ENCODE data around the gene CD2AP.
"Not testable (repeated sequence)": the region's sequence is repeated elsewhere in the genome, so short reads cannot be mapped to it uniquely, and the experiment has no call there.

CD2AP gene

GRCh38 chr6:47509937-47510336, 32.3 kb downstream of the CD2AP start:
- DNase-seq: no peak

DNA sequence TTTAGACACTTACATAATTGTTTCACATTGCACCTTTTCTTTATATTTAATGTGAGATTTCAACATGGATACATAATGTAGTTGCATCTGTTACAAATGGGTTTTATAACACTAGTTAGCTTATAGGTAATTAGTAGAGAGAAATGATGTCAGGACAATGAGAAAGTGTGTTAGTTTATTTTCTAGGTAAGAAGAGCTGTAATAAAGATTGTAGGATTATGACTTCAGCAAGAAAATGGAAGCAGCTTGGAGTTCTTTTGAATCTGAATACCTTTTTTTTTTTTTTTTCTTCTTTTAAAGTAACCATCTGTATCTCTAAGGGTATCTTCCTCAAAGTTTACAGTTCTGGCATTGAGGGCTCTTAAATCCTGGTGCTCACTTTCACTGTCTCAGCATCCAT, 35.3 kb downstream of the CD2AP start:
- no peak for DNase-seq

- no peak for DNase-seq
Measured at GRCh38 chr6:47519279-47519678, 41.7 kb downstream of the CD2AP start.

DNA sequence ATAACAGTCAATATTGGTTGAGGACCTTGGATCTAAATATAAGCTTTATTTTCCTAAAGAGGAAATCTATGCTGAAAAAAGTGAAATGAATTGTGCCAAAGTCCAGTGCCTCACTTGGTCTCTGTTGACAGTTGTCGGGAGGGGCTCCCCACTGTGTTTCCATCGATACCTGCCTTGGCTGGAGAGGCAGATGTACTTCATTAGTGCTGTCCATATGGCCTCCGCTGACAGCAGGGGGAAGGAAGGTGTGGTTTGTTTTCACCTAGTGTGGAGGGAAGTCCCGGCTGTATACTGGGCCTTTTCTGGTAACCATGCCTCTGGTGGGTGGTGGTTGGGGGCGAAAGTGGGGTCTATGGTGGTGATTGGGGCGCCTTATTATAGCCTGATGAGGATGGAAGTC, 42.7 kb downstream of the CD2AP start:
- no peak for DNase-seq

DNA sequence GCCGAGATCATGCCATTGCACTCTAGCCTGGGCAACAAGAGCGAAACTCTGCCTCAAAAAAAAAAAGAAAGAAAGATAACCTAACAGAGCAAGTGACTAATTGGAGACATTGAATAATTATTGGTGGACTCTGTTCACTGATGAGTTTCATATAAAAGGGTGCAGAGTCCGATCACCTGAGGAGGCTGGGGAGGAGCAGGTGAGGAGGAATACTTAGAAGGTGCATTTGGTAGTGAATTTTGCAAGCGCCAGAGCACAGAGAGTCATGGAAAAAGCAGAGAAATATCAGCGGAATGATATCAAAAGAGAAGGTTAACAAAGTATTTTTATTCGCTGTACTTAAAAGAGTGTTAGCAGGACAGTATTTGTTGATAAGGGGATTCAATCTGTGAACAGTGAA, 44.4 kb downstream of the CD2AP start:
- DNase-seq: no peak

GRCh38 chr6:47524136-47524845, 46.7 kb downstream of the CD2AP start:
- no peak for DNase-seq

DNA sequence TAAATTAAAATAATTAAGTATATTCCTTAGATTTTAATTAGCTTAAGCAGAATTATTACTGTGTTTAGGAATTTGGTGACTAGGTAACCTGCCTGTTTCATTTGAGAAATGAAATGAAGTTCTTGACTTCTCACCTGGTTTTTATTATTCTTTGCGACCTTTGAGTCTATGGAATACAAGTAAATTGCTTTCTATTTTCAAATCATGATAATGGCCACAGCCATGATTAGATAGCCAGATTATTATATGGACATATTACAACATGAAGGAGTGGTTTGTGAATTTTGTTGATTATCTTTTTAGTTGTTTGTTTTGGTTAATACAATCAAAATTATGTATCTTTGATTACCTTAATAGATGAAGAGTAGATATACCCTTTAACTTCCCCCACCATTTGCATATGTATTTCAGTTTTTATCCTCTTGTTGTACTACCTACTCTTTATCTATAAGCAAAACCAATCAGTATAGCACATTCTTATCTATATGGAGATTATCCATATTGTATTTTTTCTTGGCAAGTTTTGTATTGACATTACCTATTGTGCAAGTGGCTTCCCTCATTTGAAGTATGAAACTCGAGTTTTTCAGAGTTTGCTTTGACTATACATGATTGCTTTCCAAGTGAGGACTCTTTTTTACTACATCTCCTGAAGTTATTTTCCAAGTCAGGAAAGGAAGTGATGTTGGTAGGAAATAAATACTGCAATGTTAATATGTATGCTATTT, 47.9 kb downstream of the CD2AP start:
- no peak for DNase-seq

DNA sequence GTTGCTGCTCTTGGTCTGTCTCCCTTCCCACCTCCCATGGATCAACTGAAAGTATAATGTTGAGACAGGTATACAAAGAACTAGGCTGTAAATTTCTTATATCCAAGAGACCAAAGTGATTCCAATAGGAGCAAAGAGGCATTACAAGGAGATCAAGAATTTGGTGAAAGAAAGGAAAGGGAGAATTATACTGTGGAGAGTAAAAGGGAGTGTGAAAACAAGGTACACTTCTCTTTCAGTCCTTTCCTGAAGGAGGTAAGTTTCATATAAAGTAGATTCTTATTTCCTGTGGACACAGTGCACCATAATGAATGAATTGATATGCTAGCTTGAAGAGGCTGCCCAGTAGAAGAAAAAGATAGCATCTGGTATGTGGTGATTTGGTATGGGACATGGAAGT, 49.7 kb downstream of the CD2AP start:
- DNase-seq: no peak

GRCh38 chr6:47529734-47530133, 52.1 kb downstream of the CD2AP start:
- DNase-seq: no peak

- no peak for DNase-seq
Measured at GRCh38 chr6:47532981-47533585, 55.5 kb downstream of the CD2AP start.

GRCh38 chr6:47534063-47534462, 56.5 kb downstream of the CD2AP start:
- no peak for DNase-seq

DNA sequence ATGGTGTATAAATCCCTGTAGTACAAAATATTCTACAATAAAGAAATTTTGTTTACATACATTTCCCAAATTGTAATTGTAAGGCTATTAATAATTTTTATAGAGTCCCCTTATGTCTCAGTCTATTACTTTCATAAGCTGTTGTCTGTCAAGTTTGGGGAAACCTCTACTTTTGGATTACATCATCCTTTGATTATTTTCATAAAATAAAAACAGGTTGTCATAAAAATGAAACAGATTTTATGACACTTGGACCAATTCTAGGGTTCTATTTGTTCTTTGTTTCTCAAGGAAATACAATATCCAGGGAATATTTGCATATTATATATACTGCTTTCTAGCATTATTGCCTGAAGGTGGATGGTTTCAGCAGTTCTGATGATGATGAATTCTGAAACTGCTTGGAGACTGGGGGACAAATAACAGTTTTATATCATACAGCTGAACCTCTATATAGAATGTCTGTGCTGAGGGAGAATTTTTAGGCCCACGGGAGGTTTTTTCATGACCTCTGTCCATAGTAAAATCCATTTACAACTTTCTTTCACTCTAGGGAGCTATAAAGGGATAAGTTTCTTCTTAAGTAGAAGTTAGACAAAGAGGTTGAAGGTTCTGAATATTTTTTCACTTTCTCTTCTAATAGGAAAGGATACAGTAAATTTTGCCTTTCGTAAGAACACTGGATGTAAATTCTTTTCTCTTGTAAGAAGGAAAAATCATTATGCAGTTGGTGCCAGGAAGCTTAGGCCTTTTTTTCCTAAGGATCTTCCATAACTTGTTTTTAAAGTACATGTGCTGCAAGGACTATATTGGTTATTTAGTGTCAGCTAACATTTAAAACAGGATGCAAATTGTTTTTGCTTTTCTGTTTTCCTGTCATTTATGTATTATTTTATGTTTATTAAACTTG, 58.0 kb downstream of the CD2AP start:
- no peak for DNase-seq

GRCh38 chr6:47536816-47537401, 59.3 kb downstream of the CD2AP start:
- no peak for DNase-seq

- DNase-seq: no peak
Measured at GRCh38 chr6:47545223-47545622, 67.6 kb downstream of the CD2AP start.

- no peak for DNase-seq
Measured at GRCh38 chr6:47551670-47552069, 74.1 kb downstream of the CD2AP start.

- no peak for DNase-seq
Measured at GRCh38 chr6:47552319-47552718, 74.7 kb downstream of the CD2AP start.

- not testable (repeated sequence) for DNase-seq
Measured at GRCh38 chr6:47553243-47553642, 75.7 kb downstream of the CD2AP start.

DNA sequence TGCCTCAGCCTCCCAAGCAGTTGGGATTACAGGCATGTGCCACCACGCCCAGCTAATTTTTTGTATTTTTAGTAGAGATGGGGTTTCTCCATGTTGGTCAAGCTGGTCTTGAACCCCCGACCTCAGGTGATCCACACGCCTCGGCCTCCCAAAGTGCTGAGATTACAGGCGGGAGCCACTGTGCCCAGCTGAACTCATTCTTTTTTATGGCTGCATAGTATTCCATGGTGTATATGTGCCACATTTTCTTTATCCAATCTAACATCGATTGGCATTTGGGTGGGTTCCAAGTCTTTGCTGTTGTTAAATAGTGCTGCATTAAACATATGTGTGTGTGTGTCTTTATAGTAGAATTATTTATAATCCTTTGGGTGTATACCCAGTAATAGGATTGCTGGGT, 78.9 kb downstream of the CD2AP start:
- not testable (repeated sequence) for DNase-seq

GRCh38 chr6:47563162-47563561, 85.6 kb downstream of the CD2AP start:
- no peak for DNase-seq

- DNase-seq: not testable (repeated sequence)
Measured at GRCh38 chr6:47566602-47567001, 89.0 kb downstream of the CD2AP start.

- DNase-seq: no peak
Measured at GRCh38 chr6:47567586-47567985, 90.0 kb downstream of the CD2AP start.

DNA sequence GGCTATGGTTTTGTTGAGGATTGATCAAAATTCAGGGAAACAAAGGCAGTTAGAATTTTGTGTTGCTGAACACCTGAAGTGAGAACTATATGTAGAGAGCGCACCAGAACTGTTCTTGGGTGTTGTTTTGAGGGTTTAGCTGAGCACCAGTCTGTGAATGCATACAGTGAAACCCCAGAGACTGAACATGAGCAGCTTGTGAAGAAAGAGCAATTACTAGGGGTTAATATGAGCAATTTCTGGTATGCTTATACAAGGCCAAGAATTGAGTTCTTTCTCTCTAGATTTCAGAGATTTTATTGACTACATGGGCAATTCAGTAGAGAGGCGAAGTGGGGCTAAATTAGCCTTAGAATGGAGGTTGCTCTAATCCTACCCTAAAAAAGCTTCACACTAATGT, 93.9 kb downstream of the CD2AP start:
- DNase-seq: no peak

DNA sequence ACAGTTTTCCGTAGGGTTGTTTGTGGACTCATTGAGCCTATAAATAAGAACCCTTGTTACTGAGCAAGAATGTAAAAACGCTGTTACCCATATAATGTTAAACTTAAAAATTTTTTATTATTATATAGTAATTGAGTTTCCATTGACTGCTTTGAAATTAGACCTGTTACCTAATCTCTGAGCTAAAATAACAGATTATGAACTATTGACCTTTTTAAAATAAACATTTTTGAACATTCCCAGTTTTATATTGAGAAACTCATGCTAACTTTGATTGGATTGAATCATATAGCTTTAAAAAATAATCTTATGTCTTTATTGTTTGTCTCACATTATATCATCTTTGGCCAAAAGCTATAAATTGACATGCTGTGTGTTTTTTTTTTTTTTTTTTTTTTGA, 95.5 kb downstream of the CD2AP start:
- DNase-seq: no peak

All from stimulated activated CD4-positive, alpha-beta T cell treated with anti-CD3 and anti-CD28 coated beads, Interleukin-2, amount 100 ng/mL, for 48 hours (primary cell).